ENCODE measurements around the gene XPNPEP2.
"Not testable (repeated sequence)": the region's sequence is repeated elsewhere in the genome, so short reads cannot be mapped to it uniquely, and the experiment has no call there.

Gene XPNPEP2

DNA sequence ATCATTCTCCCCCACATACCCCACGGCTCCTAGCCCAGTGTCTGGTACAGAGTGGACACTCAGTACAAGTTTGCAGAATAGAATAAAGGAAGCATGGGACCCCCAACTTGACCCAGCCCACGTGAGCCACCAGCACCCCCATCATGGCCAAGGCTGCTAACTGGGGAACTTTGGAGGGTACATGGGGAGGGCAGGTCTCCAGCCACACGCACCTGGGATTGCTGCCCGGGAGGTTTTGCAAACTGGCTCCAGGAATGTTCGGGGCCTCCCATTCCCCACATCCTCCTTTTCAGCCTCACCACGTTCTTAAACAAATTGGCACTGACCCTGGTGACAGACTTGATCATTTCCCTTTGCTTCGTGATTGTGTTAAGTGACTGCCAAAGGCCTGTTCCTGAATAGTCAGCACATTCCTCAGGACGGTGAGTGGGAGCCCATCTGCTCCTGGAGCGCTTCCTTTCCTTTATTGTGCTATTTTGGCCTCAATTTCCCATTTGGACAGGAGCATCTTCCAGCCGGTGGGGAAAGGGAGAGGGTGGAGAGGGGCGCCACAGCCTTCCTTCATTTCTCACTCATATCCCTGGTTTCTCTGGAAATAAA, 18.7 kb upstream of the XPNPEP2 start:
- DNase-seq: no peak

DNA sequence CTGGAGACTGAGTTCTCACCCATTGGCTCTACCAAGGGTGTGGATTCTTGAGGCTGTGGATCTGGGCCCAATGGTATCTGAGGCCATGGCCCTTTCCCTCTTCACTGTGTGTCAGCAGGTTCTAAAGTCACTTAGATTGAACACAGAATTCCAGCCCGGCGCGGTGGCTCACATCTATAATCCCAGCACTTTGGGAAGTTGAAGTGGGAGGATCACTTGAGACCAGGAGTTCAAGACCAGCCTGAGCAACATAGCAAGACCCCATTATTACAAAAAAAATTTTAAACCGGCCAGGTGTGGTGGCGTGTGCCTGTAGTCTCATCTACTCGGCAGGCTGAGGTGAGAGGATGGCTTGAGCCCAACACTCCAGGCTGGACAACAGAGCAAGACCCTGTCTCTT, 18.0 kb upstream of the XPNPEP2 start:
- DNase-seq: no peak

DNA sequence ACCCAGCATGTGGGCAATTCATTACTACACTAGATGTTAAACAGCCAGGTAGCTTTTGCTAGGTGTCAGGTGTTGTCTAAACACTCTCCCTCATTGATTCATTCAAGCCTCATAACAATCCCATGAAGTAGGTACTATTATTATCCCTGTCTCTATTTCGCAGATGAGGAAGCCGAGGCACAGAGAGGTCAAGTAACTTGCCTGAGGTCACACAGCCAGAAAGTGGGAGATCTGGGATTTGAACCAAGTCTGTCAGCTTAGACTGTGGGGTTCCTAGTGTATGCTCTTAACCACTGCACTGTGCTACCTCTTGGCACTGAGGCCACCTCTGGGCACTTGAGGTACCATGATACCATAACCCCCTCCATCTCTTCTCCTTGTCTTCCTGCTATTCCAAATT, 17.4 kb upstream of the XPNPEP2 start:
- DNase-seq: no peak

DNA sequence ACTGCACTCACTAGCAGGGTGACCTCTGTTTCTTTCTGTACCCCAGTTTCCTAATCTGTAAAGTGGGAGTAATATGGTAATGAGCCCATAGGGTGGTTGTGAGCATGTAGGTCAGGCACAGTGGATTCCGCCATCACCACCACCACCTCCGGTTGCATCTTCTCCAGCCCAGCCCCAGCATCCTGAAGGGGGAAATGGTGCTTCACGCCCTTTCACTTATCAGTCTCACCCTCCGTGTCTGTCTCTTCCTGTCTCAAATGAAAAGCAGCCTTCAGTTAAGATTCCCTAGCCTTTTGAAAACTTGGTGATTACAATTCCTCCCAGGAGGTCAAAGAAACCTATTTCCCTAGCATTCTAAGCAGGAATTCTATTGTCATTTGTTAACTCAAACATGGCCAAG, 16.9 kb upstream of the XPNPEP2 start:
- no peak for DNase-seq

DNA sequence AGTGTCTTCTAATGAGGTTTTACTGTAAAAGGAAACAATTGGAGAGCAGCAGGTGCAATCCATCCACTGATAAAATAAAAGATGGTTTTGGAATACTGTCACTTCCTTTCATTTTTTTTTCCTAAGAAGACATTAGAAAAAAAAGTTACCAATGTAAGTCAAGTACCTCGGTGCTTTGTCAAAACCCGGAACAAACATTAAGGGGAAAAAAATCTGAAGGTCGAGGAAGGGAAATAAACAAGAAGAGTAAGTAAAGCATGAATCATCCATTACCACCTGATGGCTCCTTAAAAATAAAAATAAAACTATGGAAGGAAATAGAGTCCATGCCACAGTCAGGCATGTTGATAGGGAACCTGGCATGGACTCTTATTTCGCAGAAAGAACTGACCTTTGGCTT, 15.3 kb upstream of the XPNPEP2 start:
- DNase-seq: no peak

DNA sequence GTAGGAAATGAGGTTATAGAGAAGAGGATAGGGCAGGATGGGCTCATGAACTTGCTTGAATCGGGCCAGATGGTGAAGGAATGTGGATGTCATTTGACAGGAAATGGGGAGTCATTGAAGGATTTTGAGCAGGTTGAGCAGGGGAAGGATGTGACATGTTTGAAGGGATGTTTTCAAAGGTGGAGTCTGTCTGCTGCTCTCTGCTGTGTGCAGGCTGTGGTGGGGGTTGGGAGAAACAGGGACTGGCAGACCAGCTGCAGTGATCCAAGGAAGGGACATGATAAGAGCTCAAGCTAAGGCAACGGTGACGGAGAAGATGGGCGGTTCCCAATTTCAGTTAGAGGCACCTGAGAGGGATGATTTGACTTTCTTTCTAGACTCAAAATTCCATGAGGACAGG, 14.0 kb upstream of the XPNPEP2 start:
- no peak for DNase-seq

DNA sequence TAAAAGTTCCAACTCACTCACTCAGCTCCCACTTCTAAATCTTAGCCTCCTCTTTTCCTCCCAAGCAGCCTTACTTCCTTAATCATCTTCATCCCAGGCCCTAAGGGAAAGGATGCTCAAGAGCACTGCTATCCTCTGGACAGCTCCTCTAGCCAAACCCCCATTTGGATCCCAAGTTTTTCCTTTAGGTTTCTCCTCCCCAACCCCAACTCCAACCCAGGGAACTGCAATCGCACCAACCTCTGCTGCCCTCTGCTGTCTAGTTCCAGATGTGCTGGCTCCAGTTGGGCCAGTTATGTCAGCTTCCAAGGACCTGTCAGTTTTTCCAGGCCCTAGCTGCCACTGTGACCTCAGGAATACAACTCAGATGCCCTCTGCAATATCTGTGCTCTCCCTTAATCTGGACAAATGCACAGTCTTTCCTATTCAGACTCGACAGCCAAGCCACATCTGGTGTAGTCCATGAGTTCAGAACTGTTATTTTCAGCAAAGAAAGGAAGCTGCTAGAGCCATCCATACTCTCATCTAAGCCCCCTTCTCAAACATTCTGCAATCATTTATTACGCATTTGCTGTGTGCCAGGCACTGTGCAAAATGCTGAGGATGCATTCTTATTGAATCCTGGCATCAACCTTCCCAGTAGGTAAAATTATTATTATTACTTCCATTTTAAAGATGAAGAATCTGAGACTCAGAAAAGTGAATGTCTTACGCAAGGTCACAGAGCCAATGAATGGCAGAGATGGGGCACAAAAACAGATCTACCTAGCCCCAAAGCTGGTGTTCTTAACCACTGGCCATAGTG, 12.3 kb upstream of the XPNPEP2 start:
- DNase-seq: peak in 54 of 58 donors; percentile 0 to 71 (median 25)

DNA sequence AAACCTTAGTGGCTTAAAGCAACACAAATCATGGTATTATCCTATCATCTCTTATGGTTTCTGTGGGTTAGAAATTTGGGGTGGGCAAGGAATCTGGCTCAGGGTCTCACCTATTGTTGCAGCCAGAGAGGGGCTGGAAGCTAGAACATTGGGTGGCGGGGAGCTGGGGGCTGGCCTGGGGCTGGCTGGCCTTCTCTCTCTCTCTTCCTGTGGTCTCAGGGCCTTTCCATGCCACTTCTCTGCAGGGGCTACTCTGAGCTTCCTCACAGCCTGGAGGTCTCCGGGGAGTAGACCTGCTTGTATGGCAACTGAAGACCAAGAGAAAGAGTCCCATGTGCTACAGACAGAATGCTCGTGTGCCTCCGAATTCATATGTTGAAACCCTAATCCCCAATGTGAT, 10.7 kb upstream of the XPNPEP2 start:
- DNase-seq: no peak

DNA sequence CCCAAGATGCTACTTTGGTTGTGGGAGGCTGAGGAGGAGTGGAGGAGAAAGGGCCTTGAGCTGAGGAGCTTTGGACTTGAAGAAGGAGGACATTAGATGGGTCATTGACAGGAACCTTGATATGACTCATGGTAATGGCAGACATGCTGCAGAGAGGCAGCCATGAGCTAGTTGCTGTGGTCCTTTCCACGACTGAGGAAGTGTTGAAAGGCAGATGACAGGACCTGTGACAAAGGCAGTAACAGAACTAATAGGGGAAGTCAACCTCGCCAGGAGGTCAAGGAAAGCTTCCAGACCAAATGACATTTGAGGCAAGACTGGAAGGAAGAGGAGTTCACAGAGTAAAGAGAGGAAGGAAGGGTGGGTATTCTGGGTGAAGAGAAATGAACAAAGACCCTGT, 7.6 kb upstream of the XPNPEP2 start:
- no peak for DNase-seq

DNA sequence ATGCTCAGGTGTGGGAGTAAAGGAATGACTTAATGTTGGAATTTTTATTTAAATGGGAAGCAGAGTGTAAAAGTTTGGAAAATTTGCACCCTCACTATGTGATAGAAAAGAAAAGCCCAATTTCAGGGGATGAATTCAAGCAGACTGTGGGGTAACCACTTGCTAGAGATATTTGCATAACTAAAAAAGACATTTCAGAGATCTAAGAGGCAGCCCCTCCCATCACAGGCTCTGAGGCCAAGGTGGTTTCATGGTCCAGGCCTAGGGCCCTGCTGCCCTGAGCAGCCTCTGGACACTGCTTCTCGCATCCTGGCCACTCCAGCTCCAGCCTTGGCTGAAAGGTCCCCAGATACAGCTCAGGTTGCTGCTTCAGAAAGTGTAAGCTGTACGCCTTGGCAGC, 5.9 kb upstream of the XPNPEP2 start:
- no peak for DNase-seq

DNA sequence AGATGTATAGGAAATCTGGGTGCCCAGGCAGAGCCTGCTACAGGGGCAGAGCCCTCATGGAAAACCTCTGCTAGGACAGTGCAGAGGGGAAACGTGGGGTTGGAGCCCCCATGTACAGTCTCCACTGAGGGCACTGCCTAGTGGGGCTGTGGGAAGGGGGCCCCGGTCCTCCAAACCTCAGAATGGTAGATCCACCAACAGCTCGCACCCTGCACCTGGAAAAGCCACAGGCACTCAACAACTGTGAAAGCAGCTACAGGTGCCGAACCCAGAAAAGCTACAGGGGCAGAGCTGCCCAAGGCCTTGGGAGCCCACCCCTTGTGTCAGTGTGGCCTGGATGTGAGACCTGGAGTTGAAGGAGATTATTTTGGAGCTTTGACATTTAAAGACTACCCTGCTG, 5.4 kb upstream of the XPNPEP2 start:
- no peak for DNase-seq

DNA sequence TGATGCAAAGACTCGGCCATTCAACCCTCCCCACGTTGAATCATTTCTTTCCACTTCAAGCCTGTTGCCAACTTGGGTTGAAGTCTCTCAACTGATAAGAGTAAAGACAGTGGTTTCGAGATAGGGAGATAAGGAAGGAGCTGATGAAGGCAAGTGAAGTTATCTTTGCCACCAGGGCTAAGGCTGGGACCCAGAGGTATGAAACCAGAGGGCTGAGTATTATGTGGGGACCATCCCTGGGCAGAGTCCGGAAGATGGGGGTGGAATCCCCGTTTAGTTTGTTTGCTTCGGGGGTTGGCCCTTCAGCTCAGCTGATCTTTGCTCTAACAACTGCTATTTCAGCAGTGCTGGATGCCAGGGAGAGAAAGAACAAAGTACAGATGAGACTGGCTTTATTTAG, 2.3 kb upstream of the XPNPEP2 start:
- DNase-seq: no peak

DNA sequence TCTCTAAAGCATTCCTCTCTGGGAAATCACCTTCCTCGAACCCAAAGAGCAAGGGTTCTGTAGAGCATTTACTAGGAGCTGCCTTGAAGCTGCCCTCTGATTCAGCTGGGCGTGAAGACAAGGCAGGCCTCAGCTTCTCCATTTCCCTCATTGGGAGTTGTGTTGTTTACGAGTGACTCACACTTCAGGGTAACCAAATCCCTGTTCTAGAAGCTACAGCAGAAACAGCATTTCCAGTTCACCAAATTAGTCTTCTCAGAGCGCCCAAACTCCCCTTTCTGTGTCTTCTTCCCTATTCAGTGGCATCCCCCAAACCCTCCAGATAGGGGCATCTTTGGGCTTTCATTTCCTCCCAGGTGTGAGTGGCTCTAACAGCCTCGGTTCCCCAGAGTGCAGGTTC, 863 bp upstream of the XPNPEP2 start:
- no peak for DNase-seq

DNA sequence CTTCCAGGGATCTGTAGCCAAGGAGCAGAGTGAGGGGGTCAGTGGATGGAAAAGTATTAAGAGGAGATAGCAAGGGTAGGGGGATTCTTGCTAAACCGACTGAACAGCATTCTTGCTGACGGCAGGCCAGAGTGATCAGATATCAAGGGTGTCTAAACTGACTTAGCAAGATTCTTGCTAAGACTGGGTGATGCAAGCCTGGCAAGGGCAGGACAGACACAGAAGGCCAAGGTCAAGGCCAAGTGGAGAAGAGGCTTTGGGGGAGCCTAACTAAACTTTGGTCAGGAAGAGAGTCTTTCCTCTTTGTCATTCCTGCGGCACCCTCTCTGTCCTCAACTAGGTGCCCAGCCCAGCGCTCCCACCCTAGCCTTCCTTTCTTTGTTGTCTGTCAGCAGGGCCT, 799 bp downstream of the XPNPEP2 start:
- no peak for DNase-seq

DNA sequence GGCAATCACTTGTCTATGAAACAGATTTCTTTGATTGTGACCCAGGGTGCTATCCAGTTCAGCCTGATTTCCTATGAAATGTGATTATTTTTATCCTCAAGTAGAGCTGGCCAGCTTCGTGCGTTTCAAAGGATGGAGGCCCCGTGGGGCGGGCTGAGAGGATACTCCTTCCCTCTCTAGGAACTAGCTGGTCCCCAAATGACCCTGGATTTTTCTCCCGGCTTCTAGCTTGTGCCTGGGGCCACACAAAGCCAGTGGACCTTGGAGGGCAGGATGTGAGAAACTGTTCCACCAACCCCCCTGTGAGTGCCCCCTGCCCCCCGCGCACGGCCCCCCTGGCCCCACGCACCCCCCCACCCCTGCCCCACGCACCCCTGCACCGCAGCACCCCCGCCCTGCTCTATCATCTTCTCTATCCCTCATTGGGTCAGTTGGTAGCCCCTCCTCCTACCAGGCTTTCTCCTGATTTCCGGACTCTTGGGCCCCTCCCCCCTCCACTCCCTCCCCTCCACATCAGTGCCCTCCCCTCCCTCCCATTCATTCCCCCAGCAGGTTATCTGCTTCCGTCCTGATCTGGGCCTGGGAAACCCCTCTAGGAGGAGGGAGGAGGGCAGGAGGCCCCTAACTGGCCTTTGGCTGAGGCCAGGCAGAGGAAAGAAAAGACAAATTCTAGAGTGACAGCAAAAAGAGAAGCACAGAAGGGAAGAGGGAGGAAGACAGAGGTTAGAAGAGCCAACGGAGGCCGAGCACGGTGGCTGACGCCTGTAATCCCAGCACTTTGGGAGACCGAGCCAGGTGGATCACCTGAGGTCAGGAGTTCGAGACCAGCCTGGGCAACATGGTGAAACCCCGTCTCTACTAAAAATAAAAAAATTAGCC, 3.3 kb downstream of the XPNPEP2 start:
- no peak for DNase-seq

DNA sequence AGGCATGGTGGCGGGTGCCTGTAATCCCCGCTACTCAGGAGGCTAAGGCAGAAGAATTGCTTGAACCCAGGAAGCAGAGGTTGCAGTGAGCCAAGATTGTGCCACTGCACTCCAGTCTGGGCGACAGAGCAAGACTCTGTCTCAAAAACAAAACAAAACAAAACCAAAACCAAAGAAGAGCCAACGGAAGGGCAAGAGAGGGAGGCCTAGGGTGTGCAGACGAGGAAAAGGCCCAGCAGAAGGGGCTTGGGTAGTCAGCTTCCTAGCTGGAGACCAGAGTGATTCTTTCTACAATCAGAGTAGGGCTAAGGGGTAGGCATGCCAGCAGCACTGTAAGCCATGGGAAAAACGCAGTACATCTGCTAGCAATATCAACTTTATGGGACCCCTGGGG, 4.0 kb downstream of the XPNPEP2 start:
- not testable (repeated sequence) for DNase-seq

DNA sequence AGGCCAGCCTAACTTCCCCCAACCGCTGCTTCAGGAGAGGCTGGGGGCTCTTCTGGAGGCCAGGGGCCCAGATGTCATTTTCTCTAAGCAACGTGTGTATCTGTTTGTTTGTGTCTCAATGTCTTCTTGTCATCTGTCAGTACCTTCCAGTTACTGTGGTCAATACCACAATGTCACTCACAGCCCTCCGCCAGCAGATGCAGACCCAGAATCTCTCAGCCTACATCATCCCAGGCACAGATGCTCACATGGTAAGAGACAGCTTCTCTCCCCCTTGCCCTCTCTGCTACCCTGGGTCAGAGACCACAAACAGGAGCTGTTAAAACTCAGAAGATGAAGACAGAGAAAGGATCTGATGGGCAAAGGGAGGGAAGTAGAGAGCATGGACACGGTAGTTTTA, 5.0 kb downstream of the XPNPEP2 start:
- DNase-seq: no peak

DNA sequence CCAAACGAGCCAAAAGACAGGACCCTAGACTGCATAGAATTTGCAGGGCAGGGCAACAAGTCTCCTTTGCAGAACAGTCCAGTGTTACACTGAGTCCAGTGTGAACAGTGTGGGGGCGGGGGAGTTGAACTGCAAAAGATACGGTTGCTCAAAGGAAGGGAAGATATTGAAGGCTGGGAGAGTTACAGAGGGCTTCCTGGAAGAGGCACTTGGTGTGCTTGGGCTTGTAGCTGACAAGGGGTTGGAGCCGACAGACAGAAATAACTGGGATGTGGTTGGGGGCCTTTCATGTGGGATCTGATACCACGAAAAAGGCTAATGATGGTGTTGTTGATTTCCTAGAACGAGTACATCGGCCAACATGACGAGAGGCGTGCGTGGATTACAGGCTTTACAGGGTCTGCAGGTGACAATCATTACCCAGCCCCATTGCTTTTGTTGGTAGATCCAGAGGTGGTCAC, 6.1 kb downstream of the XPNPEP2 start:
- no peak for DNase-seq

DNA sequence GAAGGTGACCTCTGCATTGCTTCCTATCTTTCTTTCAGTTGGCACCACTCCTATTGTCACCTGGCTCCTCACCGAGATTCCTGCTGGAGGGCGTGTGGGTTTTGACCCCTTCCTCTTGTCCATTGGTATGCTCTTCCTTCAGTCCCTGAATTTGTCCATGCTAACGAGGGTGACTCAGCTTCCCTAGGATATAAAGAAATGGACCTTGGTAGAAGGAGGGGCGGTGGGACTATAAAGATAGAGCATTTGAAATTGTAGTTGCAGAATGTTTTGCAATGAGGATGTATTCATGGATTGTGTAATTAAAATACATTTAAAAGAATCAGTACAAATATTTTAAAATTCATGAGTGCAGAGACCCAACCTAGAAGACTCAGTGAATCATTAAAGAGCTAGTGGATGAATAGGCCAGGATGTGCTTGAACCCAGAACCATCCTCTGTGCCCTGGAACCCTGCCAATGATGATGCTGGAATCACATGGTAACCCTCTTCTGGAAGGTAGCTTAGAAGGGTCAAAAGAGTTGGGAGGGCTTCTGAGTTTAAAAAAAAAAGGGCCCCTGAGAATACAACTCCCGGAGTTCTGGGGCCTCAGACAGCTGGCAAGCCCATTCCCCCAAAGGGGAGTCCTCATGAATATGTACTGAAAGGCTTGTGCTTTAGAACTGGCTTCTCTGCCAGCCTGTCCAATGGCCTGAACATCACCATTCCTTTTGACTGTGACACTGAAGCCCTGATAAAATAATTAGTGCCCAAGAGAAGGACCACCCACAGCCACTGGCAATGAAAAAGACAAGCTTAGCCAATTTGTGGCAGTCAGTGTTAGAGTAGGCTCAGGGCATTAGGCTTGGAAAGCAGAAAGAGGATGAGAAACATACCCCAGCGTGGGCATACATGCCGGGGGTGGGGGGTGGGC, 8.0 kb downstream of the XPNPEP2 start:
- peak in 1 of 58 donors; percentile 7 for DNase-seq

DNA sequence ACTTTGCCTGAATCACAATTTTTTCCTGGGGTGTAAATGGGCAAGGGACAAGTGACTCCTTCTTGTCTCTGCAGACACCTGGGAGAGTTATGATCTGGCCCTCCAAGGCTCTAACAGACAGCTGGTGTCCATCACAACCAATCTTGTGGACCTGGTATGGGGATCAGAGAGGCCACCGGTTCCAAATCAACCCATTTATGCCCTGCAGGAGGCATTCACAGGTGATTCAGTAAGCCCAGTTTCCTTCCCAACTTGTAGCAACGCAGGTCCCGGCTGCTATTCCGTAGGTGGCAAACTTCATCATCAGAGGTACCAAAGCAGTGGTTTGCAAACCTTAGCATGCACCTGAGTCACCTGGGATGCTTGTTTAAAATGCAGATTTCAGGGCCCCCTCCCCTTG, 8.8 kb downstream of the XPNPEP2 start:
- DNase-seq: no peak

DNA sequence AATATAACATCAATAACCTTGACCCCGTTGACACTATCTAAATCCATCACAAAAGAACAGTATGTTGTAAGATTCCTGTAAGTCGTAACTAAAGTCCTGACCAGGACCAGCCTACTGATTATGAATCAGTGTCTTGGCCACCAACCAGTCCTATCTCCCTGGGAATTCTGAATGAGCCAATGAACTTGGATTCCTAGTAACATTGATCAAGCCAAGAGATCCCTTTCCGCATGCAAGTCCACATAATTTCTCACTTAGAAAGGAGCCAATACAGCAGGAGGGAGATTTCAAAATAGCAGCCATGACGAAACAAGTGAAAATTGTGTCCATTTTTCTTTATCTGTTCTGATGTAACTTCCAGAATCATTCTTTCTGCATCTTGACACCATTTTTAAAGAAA, 9.5 kb downstream of the XPNPEP2 start:
- no peak for DNase-seq
